Endothelial cell of umbilical vein (primary cell): ENCODE data around the gene ROBO2. TPM values are rescaled to one million over a fixed set of nuclear protein-coding genes. Genes with fewer than 3 reads are reported as not detected.

Experiments used
- BruUV-seq: library from RNA; stranded (reverse); fragments of 400-500 nt; replicated peaks from 2 replicates; lab custom pipeline; 2021; lab: Mats Ljungman, UMichigan
- CTCF ChIA-PET: fragments of 300-600, 350-600 bp; sonication (Branson Sonifier 250); formaldehyde crosslinking; loops from one replicate; lab custom pipeline; 2021; ENCODE audit warnings: antibody characterized with exemption, inconsistent platforms; lab: Charles Lee
- POLR2A ChIA-PET: fragments of 300-600, 350-600 bp; sonication (Branson Sonifier 250); formaldehyde crosslinking; loops from one replicate; lab custom pipeline; 2021; ENCODE audit warnings: antibody characterized with exemption, inconsistent platforms; lab: Charles Lee
- DNase-seq: peaks from one replicate; pipeline ENCODE4 v3.0.0-alpha.2; 2011; ENCODE audit warnings: low read depth, low spot score
- FAIRE-seq: peaks from 2 replicates; lab custom pipeline; 2011; peaks lifted over from hg19 to GRCh38; lab: Jason Lieb, UNC
- H2AFZ ChIP-seq: 2 replicates; pipeline ENCODE4 v1.6.0; 2012; ENCODE audit warnings: low read depth, low read length, control low read depth, inconsistent platforms
- H3K27ac ChIP-seq: 2 replicates; pipeline ENCODE4 v1.5.1; 2011; ENCODE audit warnings: low read depth, mild to moderate bottlenecking, control low read depth, low read length, moderate library complexity; ENCODE audit not compliant: insufficient read depth
- H3K27me3 ChIP-seq, 2 experiments: 2 replicates each; pipeline versions ENCODE4 v1.6.0 to v1.6.1; 2011; ENCODE audit warnings: low read length in 2 of 2, mixed read lengths in 1 of 2; ENCODE audit not compliant: control insufficient read depth in 2 of 2, insufficient read depth in 2 of 2
- H3K36me3 ChIP-seq, 2 experiments: 2 replicates in 1 of 2; 3 replicates in 1 of 2; pipeline ENCODE4 v1.5.1; 2011; ENCODE audit warnings: low read length in 2 of 2, mild to moderate bottlenecking in 1 of 2, moderate library complexity in 1 of 2; ENCODE audit not compliant: control insufficient read depth in 2 of 2, insufficient read depth in 2 of 2; ENCODE audit errors: extremely low read depth in 1 of 2
- H3K4me1 ChIP-seq: 3 replicates; pipeline ENCODE4 v1.5.1; 2011; ENCODE audit warnings: mild to moderate bottlenecking, low read length; ENCODE audit not compliant: control insufficient read depth, insufficient read depth; ENCODE audit errors: extremely low read depth
- H3K4me2 ChIP-seq: 2 replicates; pipeline ENCODE4 v1.6.1; 2011; ENCODE audit warnings: low read length, control low read depth, mixed read lengths; ENCODE audit not compliant: insufficient read depth
- H3K4me3 ChIP-seq, 3 experiments: fragments of 200-600 bp in 1 of 3; sonication (generic), shearing (Covaris generic) in 1 of 3; replicated peaks in 1 of 3; 2 replicates each; pipeline ENCODE4 v1.5.1; 2011 to 2016; ENCODE audit warnings: control low read depth in 3 of 3, low read length in 3 of 3, mild to moderate bottlenecking in 2 of 3, inconsistent platforms in 1 of 3, low read depth in 1 of 3, moderate library complexity in 1 of 3; ENCODE audit not compliant: insufficient read depth in 1 of 3
- H3K79me2 ChIP-seq: 2 replicates; pipeline ENCODE4 v1.6.0; 2012; ENCODE audit warnings: low read length, inconsistent platforms; ENCODE audit not compliant: control insufficient read depth, insufficient read depth
- H3K9ac ChIP-seq: replicated peaks from 2 replicates; pipeline ENCODE3; 2011; ENCODE audit warnings: low read length, control low read depth; ENCODE audit not compliant: insufficient read depth; ENCODE audit errors: extremely low read depth
- H3K9me1 ChIP-seq: replicated peaks from 3 replicates; pipeline ENCODE4 v1.6.0; 2011; ENCODE audit warnings: mild to moderate bottlenecking, low read length; ENCODE audit not compliant: control insufficient read depth, insufficient read depth; ENCODE audit errors: extremely low read depth
- H3K9me3 ChIP-seq: replicated peaks from 2 replicates; pipeline ENCODE4 v1.5.1; 2012; ENCODE audit warnings: low read length, inconsistent platforms; ENCODE audit not compliant: control insufficient read depth, insufficient read depth
- H4K20me1 ChIP-seq: replicated peaks from 2 replicates; pipeline ENCODE3; 2011; ENCODE audit warnings: mild to moderate bottlenecking, low read length; ENCODE audit not compliant: control insufficient read depth, insufficient read depth; ENCODE audit errors: extremely low read depth
- CTCF ChIP-seq, 2 donors: IDR thresholded peaks; 1 replicate in 1 of 2; 2 replicates in 1 of 2; pipeline ENCODE4 v1.5.1; 2011; ENCODE audit warnings: low read length in 2 of 2, mild to moderate bottlenecking in 2 of 2, moderate library complexity in 2 of 2, control low read depth in 1 of 2, inconsistent platforms in 1 of 2, low read depth in 1 of 2; ENCODE audit not compliant: insufficient read depth in 1 of 2; ENCODE audit errors: extremely low read depth in 1 of 2
- EZH2 ChIP-seq: IDR thresholded peaks from 2 replicates; pipeline ENCODE4 v1.6.1; 2012; ENCODE audit warnings: borderline replicate concordance, low read depth, mild to moderate bottlenecking, moderate library complexity, low read length, inconsistent platforms; ENCODE audit not compliant: severe bottlenecking
- FOS ChIP-seq: IDR thresholded peaks from 2 replicates; pipeline ENCODE4 v1.6.1; 2011; ENCODE audit warnings: mild to moderate bottlenecking, low read length, moderate library complexity, borderline replicate concordance; ENCODE audit not compliant: insufficient read depth
- GATA2 ChIP-seq: IDR thresholded peaks from 2 replicates; pipeline ENCODE4 v1.7.0; 2011; ENCODE audit warnings: low read depth, mild to moderate bottlenecking, moderate library complexity, mixed read lengths, low read length; ENCODE audit not compliant: insufficient read length, insufficient read depth
- JUN ChIP-seq: IDR thresholded peaks from 2 replicates; pipeline ENCODE4 v1.6.1; 2011; ENCODE audit warnings: borderline replicate concordance, low read depth; ENCODE audit not compliant: insufficient read length, insufficient read depth
- MAX ChIP-seq: IDR thresholded peaks from 2 replicates; pipeline ENCODE4 v1.6.1; 2011; ENCODE audit not compliant: insufficient read depth, insufficient read length
- MYC ChIP-seq: IDR thresholded peaks from one replicate; pipeline ENCODE4 v1.6.1; 2011; ENCODE audit warnings: mild to moderate bottlenecking, low read depth, low read length
- POLR2A ChIP-seq: IDR thresholded peaks from 2 replicates; pipeline ENCODE4 v1.6.1; 2012; ENCODE audit warnings: low read depth, mild to moderate bottlenecking, control low read depth, low read length
- POLR2AphosphoS5 ChIP-seq: IDR thresholded peaks from 2 replicates; pipeline ENCODE4 v1.6.1; 2012; ENCODE audit warnings: low read depth, mild to moderate bottlenecking, control low read depth, low read length, moderate library complexity; ENCODE audit not compliant: insufficient read depth
- dilution Hi-C: fragments of 300-500 bp; cut with MboI; formaldehyde crosslinking; loops from one replicate; pipeline ENCODE4 v1.15.0; 2019; ENCODE audit warnings: low sequenced_read_pairs; ENCODE audit not compliant: extremely low pct_ligation_motif_present
- intact Hi-C: fragments of 100-400 bp; cut with micrococcal nuclease; formaldehyde crosslinking; loops from one replicate; pipeline ENCODE4 v1.10.0; 2022
- polyA plus RNA-seq, 4 experiments: library from polyadenylated mRNA; depleted of rRNA in 3 of 4; stranded (reverse) in 3 of 4; unstranded in 1 of 4; fragments of >200 nt; gene quantifications; 2 replicates each; pipeline versions ENCODE4 v1.2.1 to v1.2.3, GENCODE V29; 2011 to 2012; ENCODE audit warnings: missing spikeins in 1 of 4
- total RNA-seq: library from RNA; stranded (reverse); gene quantifications from 2 replicates; pipeline ENCODE4 v1.2.3, GENCODE V29; 2021

Gene ROBO2
- total and polyA plus RNA-seq, 2 donors (not counting 3 experiments of a cell fraction or from before 2014, with no cell fraction given): not detected

DNA sequence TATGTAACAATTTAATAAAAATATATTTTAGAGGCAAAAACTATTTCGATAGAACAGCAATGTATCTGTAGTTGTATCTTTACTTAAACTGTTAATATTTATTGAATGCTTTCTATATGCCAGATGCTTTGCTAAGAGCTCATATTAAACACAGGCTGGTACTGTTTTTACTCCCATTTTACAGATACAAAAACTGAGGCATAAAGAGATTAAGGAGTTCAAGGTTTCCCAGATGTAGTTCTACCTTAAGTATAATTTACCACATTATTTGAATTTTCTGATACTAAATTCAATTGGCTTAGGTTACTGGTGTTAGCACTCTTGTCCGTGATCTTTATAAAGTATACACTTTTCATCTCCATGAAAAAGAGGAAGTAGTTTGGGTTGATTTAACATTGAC lies 149.8 kb downstream of the ROBO2 start:
- H3K4me3 ChIP-seq: no peak overlapping the region
- H3K27ac ChIP-seq: no peak overlapping the region
- intact Hi-C loops (no loop called here), dilution Hi-C loops (no loop called here)
- H3K36me3 ChIP-seq: no peaks in the 10 kb centered on the region
- BruUV-seq: no TSS peak
- CTCF ChIA-PET: no interaction called here
- no peaks in the 10 kb centered on the region for H3K9me3 ChIP-seq
- no peak overlapping the region for H2AFZ ChIP-seq
- no peak overlapping the region for H3K9ac ChIP-seq
- POLR2A ChIA-PET: no interaction called here
- DNase-seq (no peak), FAIRE-seq (no peak)
- peaks cover 2% of the 10 kb centered on the region for H3K4me1 ChIP-seq
- H3K27me3 ChIP-seq: no peaks in the 10 kb centered on the region
- TF ChIP-seq POLR2A (no peak), MYC (no peak), EZH2 (no peak), POLR2AphosphoS5 (no peak), FOS (no peak), MAX (no peak), JUN (no peak), GATA2 (no peak), CTCF (IDR thresholded peaks at IDR 0.05; ENCODE audit: extremely low read depth in 1 of 2, insufficient read depth in 1 of 2, low read depth in 1 of 2, low read length in 2 of 2) (no peak)
- H3K4me2 ChIP-seq: no peak overlapping the region
- H3K9me1 ChIP-seq: no peaks in the 10 kb centered on the region
- no peaks in the 10 kb centered on the region for H3K79me2 ChIP-seq
- H4K20me1 ChIP-seq: no peaks in the 10 kb centered on the region
